AG09309 (cell line): ENCODE results near the gene LDLRAD4.

Source experiments
- DNase-seq: peaks from one replicate; pipeline ENCODE4 v3.0.0-alpha.2; 2010; ENCODE audit warnings: low read depth
- H3K4me3 ChIP-seq: 2 replicates; pipeline ENCODE4 v1.5.1; 2011; ENCODE audit warnings: mild to moderate bottlenecking, low read depth, low read length, moderate library complexity; ENCODE audit not compliant: control insufficient read depth
- TF ChIP-seq, protein P1 (sequence below): IDR thresholded peaks from 2 replicates; pipeline ENCODE4 v1.5.1; 2011; ENCODE audit warnings: mild to moderate bottlenecking, low read depth, low read length, inconsistent platforms; ENCODE audit not compliant: insufficient read depth, control insufficient read depth; ENCODE audit errors: missing control alignments

The LDLRAD4 gene

DNA sequence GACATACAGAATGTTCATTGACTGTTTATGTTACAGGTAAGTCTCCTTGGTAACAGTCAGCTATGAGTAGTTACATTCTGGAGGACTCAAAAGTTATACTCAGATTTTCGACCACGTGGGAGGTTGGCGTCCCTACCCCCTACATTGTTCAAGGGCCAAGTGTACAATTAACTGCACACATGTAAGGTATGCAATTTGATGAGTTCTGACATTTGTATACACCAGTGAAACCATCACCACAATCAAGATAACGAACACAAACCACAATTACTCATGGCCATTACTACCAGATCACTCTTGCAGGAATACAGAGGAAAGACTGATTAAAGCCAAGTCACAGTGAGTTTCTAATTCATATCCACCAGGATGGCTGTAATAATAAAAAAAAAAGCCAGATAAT lies 39.6 kb upstream of the LDLRAD4 start:
- no peak for DNase-seq
- H3K4me3 ChIP-seq: no peak overlapping the region
- TF ChIP-seq, protein P1, sequence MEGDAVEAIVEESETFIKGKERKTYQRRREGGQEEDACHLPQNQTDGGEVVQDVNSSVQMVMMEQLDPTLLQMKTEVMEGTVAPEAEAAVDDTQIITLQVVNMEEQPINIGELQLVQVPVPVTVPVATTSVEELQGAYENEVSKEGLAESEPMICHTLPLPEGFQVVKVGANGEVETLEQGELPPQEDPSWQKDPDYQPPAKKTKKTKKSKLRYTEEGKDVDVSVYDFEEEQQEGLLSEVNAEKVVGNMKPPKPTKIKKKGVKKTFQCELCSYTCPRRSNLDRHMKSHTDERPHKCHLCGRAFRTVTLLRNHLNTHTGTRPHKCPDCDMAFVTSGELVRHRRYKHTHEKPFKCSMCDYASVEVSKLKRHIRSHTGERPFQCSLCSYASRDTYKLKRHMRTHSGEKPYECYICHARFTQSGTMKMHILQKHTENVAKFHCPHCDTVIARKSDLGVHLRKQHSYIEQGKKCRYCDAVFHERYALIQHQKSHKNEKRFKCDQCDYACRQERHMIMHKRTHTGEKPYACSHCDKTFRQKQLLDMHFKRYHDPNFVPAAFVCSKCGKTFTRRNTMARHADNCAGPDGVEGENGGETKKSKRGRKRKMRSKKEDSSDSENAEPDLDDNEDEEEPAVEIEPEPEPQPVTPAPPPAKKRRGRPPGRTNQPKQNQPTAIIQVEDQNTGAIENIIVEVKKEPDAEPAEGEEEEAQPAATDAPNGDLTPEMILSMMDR: no peak

GRCh38 chr18:13179566-13180113 lies 38.9 kb upstream of the LDLRAD4 start:
- DNase-seq: no peak
- TF ChIP-seq, protein P1: no peak
- H3K4me3 ChIP-seq: no peak overlapping the region

- no peak overlapping the region for H3K4me3 ChIP-seq
- TF ChIP-seq, protein P1: no peak
- DNase-seq: no peak
Measured at GRCh38 chr18:13180614-13181375, 37.8 kb upstream of the LDLRAD4 start.

- H3K4me3 ChIP-seq: no peak overlapping the region
- DNase-seq: no peak
- TF ChIP-seq, protein P1: no peak
Measured at GRCh38 chr18:13181765-13182164, 36.8 kb upstream of the LDLRAD4 start.

DNA sequence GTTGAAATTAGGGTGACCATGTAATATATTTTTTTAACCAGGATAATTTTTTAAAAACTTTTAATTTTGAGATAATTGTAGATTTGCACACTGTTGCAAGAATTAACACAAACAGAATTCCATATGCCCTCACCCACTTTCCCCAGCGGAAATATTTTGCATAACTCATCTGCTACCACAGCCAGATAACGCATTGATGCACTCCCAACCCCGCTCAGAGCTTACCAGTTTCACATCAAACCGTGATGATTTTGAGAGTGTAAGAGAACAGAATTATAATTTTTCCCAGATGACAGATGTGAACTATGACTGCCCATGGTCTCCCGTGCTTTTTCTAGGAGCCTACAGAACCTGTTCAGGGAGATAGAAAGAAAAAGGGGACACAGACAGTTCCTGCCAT lies 35.2 kb upstream of the LDLRAD4 start:
- TF ChIP-seq, protein P1: no peak
- DNase-seq: no peak
- H3K4me3 ChIP-seq: no peak overlapping the region

DNA sequence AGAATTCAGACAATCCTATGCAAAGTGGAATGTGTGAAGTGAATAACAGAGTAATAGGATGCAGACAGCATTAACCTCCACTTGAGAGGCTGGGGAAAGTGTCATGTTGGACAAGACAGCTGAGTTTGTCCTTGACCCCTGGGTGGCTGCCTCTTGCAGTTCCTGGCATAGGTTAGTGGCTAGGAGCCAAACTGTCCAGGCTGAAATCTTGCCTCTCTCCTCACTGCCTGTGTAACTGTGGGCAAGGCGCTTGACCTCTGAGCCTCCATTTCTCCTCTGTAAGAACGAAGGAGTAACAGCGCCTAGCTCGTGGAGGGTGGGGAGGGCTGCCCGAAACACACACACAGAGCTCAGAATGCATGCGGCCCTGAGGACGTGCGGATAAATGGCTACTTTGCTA lies 34.8 kb upstream of the LDLRAD4 start:
- H3K4me3 ChIP-seq: no peak overlapping the region
- TF ChIP-seq, protein P1: no peak
- no peak for DNase-seq

DNA sequence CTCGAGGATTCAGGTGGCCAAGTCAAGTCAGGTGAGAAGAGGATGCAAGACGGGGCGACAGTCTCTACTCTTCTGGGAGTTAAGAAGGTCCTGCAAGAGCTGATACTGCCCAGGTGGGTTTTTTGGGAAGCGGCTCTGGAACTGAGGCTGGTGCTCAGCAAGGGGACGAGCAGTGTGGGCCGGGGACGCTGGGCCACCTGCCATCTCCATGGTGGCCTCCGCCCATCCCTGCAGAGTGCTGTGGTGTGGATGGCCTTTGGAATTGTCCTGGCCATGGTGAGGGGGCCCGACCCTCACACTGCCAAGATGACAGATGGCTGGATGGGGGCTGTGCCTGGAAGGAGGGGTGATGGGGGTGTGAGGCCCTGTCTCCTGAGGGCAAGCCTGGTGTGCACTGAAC lies 34.2 kb upstream of the LDLRAD4 start:
- TF ChIP-seq, protein P1: no peak
- no peak overlapping the region for H3K4me3 ChIP-seq
- no peak for DNase-seq
